Osteocyte (in vitro differentiated cells): ENCODE measurements around the gene GDF7. TPM values are rescaled to one million over a fixed set of nuclear protein-coding genes. Genes with fewer than 3 reads are reported as not detected.
A peak's percentile ranks its signal among the peaks of the same experiment; 100 is the strongest.

Source experiments
- DNase-seq: peaks from one replicate; pipeline ENCODE4 v3.0.0; 2021; ENCODE audit warnings: mixed read lengths; ENCODE audit not compliant: unreplicated experiment; ENCODE audit errors: extremely low spot score
- H3K27ac Mint-ChIP-seq: one replicate; pipeline ENCODE4 v1.8.0; 2021; ENCODE audit warnings: mild to moderate bottlenecking, mixed read lengths; ENCODE audit not compliant: unreplicated experiment
- H3K27me3 Mint-ChIP-seq: one replicate; pipeline ENCODE4 v1.8.0; 2021; ENCODE audit warnings: mixed read lengths; ENCODE audit not compliant: unreplicated experiment
- H3K36me3 Mint-ChIP-seq: one replicate; pipeline ENCODE4 v1.8.0; 2021; ENCODE audit warnings: mixed read lengths; ENCODE audit not compliant: unreplicated experiment
- H3K4me1 Mint-ChIP-seq: one replicate; pipeline ENCODE4 v1.8.0; 2021; ENCODE audit warnings: mixed read lengths; ENCODE audit not compliant: unreplicated experiment
- H3K4me3 Mint-ChIP-seq: one replicate; pipeline ENCODE4 v1.8.0; 2021; ENCODE audit warnings: mild to moderate bottlenecking, moderate library complexity, mixed read lengths; ENCODE audit not compliant: unreplicated experiment
- H3K9me3 Mint-ChIP-seq: one replicate; pipeline ENCODE4 v1.8.0; 2021; ENCODE audit warnings: mixed read lengths; ENCODE audit not compliant: unreplicated experiment
- total RNA-seq: library from RNA; stranded (reverse); gene quantifications from 2 replicates; pipeline ENCODE4 v1.2.1, GENCODE V29; 2021
- TF ChIP-seq, protein P1 (sequence below): fragments of 200-600 bp; sonication (generic); IDR thresholded peaks from 2 replicates; pipeline ENCODE4 v1.5.0; 2021; ENCODE audit warnings: antibody characterized with exemption, mild to moderate bottlenecking, moderate library complexity

The GDF7 gene
- total RNA-seq, 1 donor from 2014 or later = 10.1 TPM

DNA sequence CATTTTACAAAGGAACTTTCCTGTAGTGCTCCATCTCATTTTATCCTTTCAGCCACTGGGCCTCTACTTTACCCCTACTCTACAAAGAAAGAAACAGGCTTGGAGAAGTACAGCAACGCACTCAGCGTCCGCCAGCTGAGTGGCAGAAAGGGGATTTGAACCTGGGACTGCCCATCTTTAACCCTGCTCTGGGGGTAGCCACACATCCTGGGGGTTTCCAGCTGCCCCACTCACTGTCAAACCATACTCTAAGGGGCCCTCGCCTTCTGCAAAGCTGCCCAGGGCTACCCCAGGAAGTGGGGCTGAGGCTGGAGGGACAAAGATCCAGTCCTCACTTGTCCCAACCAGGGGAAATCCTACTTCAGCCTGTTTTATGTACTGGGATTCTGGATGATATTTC, 33.9 kb upstream of the GDF7 start:
- DNase-seq = no peak
- H3K27me3 Mint-ChIP-seq = no peaks in the 10 kb centered on the region
- H3K27ac Mint-ChIP-seq = no peak overlapping the region
- TF ChIP-seq, protein P1, sequence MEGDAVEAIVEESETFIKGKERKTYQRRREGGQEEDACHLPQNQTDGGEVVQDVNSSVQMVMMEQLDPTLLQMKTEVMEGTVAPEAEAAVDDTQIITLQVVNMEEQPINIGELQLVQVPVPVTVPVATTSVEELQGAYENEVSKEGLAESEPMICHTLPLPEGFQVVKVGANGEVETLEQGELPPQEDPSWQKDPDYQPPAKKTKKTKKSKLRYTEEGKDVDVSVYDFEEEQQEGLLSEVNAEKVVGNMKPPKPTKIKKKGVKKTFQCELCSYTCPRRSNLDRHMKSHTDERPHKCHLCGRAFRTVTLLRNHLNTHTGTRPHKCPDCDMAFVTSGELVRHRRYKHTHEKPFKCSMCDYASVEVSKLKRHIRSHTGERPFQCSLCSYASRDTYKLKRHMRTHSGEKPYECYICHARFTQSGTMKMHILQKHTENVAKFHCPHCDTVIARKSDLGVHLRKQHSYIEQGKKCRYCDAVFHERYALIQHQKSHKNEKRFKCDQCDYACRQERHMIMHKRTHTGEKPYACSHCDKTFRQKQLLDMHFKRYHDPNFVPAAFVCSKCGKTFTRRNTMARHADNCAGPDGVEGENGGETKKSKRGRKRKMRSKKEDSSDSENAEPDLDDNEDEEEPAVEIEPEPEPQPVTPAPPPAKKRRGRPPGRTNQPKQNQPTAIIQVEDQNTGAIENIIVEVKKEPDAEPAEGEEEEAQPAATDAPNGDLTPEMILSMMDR = no peak
- peaks cover 18% of the 10 kb centered on the region for H3K36me3 Mint-ChIP-seq
- H3K9me3 Mint-ChIP-seq = no peaks in the 10 kb centered on the region
- H3K4me1 Mint-ChIP-seq = peaks cover 21% of the 10 kb centered on the region
- no peak overlapping the region for H3K4me3 Mint-ChIP-seq

DNA sequence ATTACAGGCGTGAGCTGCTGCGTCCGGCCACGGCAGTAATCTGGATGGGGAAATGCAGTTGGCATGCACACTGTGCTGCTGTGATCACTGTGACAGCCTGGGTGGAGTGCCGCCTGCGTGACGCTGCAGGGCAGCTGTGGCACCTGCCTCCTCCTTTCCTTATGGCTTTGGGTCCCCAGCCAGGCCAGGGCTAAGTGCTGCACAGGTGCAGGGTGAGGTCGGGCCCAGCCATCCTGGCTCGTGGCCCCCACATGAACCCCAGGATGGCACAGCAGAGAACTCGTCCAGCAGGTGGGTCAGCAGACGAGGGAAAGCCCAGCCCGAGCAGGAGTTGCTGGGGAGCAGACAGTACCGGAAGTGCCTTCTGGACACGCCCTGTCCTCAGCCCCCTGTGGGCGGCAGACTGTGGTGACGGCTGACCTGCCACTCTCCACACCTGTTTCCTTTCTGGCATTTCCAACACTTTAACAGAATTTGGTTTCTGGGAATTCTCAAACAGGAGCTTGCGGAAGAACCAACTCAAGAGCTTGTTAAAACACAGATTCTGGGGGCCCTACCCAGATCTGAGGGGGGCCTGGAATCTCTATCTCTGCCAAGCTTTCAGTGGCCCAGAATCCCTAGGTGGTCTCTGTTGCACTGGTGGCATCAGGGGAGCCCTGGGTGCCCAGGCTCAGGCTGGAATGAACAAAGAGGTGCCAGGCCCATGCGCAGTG, 33.0 kb upstream of the GDF7 start:
- DNase-seq = no peak
- H3K27me3 Mint-ChIP-seq = no peaks in the 10 kb centered on the region
- H3K36me3 Mint-ChIP-seq = peaks cover 22% of the 10 kb centered on the region
- H3K4me1 Mint-ChIP-seq = peaks cover 20% of the 10 kb centered on the region
- H3K27ac Mint-ChIP-seq = no peak overlapping the region
- no peaks in the 10 kb centered on the region for H3K9me3 Mint-ChIP-seq
- TF ChIP-seq, protein P1 = no peak
- no peak overlapping the region for H3K4me3 Mint-ChIP-seq

DNA sequence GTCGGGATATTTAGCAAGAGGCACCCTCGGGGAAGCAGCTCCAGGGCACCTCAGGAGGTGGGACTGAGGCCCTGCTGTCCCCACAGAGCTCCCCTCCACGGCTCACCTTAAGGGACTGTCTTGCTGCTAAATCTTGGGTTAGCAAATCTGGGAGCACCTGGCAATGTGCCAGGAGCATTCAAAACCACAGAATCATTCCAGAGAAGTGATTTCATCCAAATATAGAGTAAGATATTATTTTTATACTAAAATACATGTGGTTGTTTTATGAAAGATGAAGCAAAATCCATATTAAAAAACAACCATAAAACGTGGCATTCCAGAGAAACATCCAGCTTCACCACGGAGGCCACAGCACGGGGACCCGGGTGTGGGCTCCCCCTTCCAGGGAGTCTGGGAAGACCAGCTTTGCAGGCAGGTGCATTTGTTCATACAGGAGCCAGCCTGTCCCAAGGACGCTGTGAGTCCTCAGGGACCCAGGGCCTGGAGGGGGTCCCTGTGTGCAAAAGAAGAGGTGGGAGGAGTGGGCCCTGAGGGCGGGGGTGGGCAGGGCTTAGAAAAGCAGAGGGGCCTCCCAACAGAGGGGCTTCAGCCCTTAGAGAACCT, 32.3 kb upstream of the GDF7 start:
- no peak for DNase-seq
- peaks cover 20% of the 10 kb centered on the region for H3K4me1 Mint-ChIP-seq

DNA sequence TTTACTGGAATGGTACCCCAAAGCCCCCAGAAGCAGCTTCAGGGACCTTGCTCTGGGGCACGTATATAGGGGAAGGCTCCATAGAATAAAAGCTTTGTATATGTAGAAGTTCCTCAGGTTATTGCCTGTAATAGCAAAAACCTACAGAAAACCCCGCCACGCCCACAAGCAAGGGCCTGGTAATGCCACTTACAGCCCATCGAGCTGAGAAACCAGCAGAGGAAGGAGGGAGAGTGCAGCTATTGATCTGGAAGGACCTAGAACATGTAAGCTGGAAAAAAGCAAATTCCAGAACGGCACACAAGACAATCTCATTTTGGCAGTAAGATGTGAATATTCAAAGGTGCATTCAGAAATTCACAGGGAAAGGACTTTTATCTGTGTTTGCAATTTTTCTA, 31.8 kb upstream of the GDF7 start:
- Mint-ChIP-seq H3K9me3 (no peaks in the 10 kb centered on the region), H3K27me3 (no peaks in the 10 kb centered on the region), H3K4me1 (peaks cover 20% of the 10 kb centered on the region), H3K27ac (no peak overlapping the region), H3K4me3 (no peak overlapping the region), H3K36me3 (peaks cover 29% of the 10 kb centered on the region)
- TF ChIP-seq, protein P1 = no peak
- DNase-seq = no peak

More for the DNA sequence above, 32.3 kb upstream of the GDF7 start:
- no peaks in the 10 kb centered on the region for H3K9me3 Mint-ChIP-seq
- TF ChIP-seq, protein P1 = no peak
- peak overlapping the region; percentile 74 for H3K27ac Mint-ChIP-seq
- peaks cover 28% of the 10 kb centered on the region for H3K36me3 Mint-ChIP-seq
- no peak overlapping the region for H3K4me3 Mint-ChIP-seq
- no peaks in the 10 kb centered on the region for H3K27me3 Mint-ChIP-seq
